ENCODE data around the gene SLC2A14. TPM values are rescaled to one million over a fixed set of nuclear protein-coding genes. Genes with fewer than 3 reads are reported as not detected.

SLC2A14 gene
- total RNA-seq, 4 donors from 2014 or later, result 0.48 to 0.96 TPM; not detected in 2

DNA sequence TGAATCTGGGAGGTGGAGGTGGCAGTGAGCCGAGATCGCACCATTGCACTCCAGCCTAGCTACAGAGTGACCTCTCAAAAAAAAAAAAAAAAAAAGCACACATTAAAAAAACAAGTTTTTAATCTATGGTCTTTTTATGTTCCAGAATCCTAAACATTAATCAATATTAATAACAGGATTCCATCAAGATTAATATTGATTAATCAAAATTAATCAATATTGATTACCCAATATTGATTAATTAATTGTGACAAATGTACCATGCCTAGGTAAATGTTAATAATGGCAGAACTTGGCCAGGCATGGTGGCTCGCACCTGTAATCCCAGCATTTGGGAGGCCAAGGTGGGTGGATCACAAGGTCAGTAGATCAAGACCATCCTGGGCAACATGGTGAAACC is 91.4 kb downstream of the SLC2A14 start:
- H3K27ac ChIP-seq, result no peak overlapping the region
- 65 to 79% methylated on average over 3 of the region's 3 CpGs for WGBS, 2 donors (ENCODE audit: low coverage in 1 of 2)
- no peaks in the 10 kb centered on the region for H3K4me1 ChIP-seq
- intact Hi-C loops (cut with DNase I; ENCODE audit: low total_unique reads) (no loop called here), in situ Hi-C loops (cut with MboI; ENCODE audit: low pct_ligation_motif_present in 1 of 4, low pct_unique_long_range_greater_than_20kb in 1 of 4, low sequenced_read_pairs in 3 of 4) (no loop called here)
- no peak overlapping the region for H3K4me3 ChIP-seq
- H3K9me3 ChIP-seq, result no peaks in the 10 kb centered on the region
- TF ChIP-seq CTCF (IDR thresholded peaks at IDR 0.05), result no peak
- no peak for TF ChIP-seq POLR2AphosphoS5 (IDR thresholded peaks at IDR 0.05)
- TF ChIP-seq POLR2A (IDR thresholded peaks at IDR 0.05), result no peak
- DNase-seq, result no peak
- H3K27me3 ChIP-seq, result no peaks in the 10 kb centered on the region
- H3K36me3 ChIP-seq, result no peaks in the 10 kb centered on the region

DNA sequence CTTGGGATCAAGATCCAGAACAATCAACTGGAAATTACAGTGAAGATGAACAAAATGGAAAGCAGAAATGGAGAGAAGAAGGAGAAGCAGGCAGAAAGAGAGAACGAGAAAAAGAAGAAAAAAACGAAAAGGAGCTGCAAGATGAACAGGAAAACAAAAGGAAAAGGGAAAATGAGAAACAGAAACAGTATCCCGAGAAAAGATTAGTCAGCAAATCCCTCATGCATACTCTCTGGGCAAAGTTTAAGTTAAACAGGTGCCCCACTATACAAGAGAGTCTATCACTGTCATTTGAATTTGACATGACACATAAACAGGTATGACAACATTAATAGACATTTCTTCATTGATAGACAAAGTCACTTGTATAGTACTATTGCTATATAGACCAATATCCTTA is 102.7 kb downstream of the SLC2A14 start:
- Histone ChIP-seq H3K36me3 (no peaks in the 10 kb centered on the region), H3K27me3 (no peaks in the 10 kb centered on the region), H3K4me1 (no peaks in the 10 kb centered on the region), H3K9me3 (no peaks in the 10 kb centered on the region), H3K4me3 (no peak overlapping the region), H3K27ac (no peak overlapping the region)
- intact Hi-C loops (cut with DNase I; ENCODE audit: low total_unique reads), result no loop called here
- DNase-seq, result no peak
- WGBS, 2 donors (ENCODE audit: low coverage in 1 of 2), result 21 to 62% methylated on average over 2 to 3 of the region's 3 CpGs
- TF ChIP-seq EP300 (IDR thresholded peaks at IDR 0.05; ENCODE audit: low read depth) (no peak), CTCF (IDR thresholded peaks at IDR 0.05) (no peak), POLR2AphosphoS5 (IDR thresholded peaks at IDR 0.05) (no peak), POLR2A (IDR thresholded peaks at IDR 0.05) (no peak)
- in situ Hi-C loops (cut with MboI; ENCODE audit: low pct_ligation_motif_present in 1 of 4, low pct_unique_long_range_greater_than_20kb in 1 of 4, low sequenced_read_pairs in 3 of 4), result no loop called here

Small RNA genes lying within 50 kb of the gene (small RNA-seq; reads per million reads assigned to genes)
- gene RF00019, result 0 reads per million in 4 donors

Other genes with a start within 250 kb of the SLC2A14 start
- gene APOBEC1, start 207.0 kb downstream of the SLC2A14 start, total RNA-seq, result 1 to 10 TPM in 2 of 4 donors, not detected in 2; 5.7 to 8.3 TPM
- gene GDF3, start 177.1 kb downstream of the SLC2A14 start, total RNA-seq, result not detected
- not detected for gene DPPA3, start 161.5 kb downstream of the SLC2A14 start, total RNA-seq
- gene CLEC4C, start 125.5 kb downstream of the SLC2A14 start, total RNA-seq, result not detected
- gene NANOGNB, start 107.7 kb downstream of the SLC2A14 start, total RNA-seq, result not detected
- under 1 TPM in 2 of 4 donors, not detected in 2; 0.16 to 0.41 TPM for gene NANOG, start 83.5 kb downstream of the SLC2A14 start, total RNA-seq
- 10 to 100 TPM in 1 of 4 donors, 1 to 10 TPM in 2, under 1 TPM in 1; 0.80 to 10.2 (median 8.1) TPM for gene SLC2A3, start 63.3 kb upstream of the SLC2A14 start, total RNA-seq
- gene FOXJ2, start 159.8 kb upstream of the SLC2A14 start, total RNA-seq, result 10 to 100 TPM; 11.6 to 15.7 (median 12.5) TPM
- gene C3AR1, start 193.4 kb upstream of the SLC2A14 start, total RNA-seq, result 1 to 10 TPM; 2.4 to 9.4 (median 3.6) TPM
- 10 to 100 TPM in 3 of 4 donors, 1 to 10 TPM in 1; 3.0 to 41.6 (median 36.3) TPM for gene NECAP1, start 209.4 kb upstream of the SLC2A14 start, total RNA-seq

All from transverse colon (tissue), 4 donors.